Measurements from ENCODE around the gene EPG5. TPM values are rescaled to one million over a fixed set of nuclear protein-coding genes. Genes with fewer than 3 reads are reported as not detected.
"Not testable (repeated sequence)": the region's sequence is repeated elsewhere in the genome, so short reads cannot be mapped to it uniquely, and the experiment has no call there.

The EPG5 gene
- total RNA-seq, 2 experiments from 2014 or later, result 4.8 to 8.7 TPM

DNA sequence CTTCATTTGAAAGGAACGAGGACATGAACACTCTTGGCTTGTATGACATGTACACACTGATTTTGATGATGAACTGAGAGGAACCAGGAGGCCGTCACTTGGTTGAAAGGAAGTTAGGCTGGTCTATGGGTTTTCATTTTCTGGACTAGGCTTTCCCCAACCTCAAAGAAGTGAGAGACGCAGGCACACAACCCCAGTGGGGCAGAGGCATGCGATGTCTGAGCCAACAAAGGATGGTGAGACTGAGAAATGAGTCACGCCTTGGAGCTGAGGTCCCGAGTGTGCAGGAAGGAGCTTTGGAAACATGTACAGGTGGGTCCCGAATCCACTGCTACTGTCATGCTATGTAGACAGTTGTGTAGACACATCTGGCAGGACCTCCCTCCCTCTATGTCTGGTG lies 117.6 kb downstream of the EPG5 start:
- no peaks in the 10 kb centered on the region for H3K79me2 ChIP-seq (ENCODE audit: insufficient read depth, low read depth, low read length)
- POLR2A ChIA-PET, result no interaction called here
- BruUV-seq (replicated peaks), result no TSS peak

DNA sequence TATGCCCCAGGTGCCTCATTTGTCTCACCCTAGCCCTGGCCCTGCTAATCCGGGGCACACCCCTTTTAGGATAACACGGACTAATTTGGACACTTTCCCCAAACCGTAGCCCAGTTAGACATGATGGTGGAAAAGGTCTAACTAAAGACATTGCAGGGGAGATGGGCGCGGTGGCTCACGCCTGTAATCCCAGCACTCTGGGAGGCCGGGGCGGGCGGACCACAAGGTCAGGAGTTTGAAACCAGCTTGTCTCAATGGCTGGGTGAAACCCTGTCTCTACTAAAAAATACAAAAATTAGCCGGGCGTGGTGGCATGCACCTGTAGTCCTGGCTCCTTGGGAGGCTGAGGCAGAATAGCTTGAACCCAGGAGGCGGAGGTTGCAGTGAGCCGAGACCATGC lies 118.5 kb downstream of the EPG5 start:
- DNase-seq (ENCODE audit: low spot score); H3K4me1 ChIP-seq (ENCODE audit: insufficient read depth, low read length, poor library complexity, severe bottlenecking); POLR2A ChIA-PET; H3K4me3 ChIP-seq (ENCODE audit: low read depth, low read length, poor library complexity, severe bottlenecking); H3K27ac ChIP-seq (ENCODE audit: low read depth, low read length, poor library complexity, severe bottlenecking); CTCF ChIA-PET (ENCODE audit: unreplicated experiment); BruUV-seq (replicated peaks); H3K36me3 ChIP-seq (ENCODE audit: insufficient read depth, low read length); H2AFZ ChIP-seq (ENCODE audit: low read length); H3K9me2 ChIP-seq (ENCODE audit: insufficient read depth, low read length); H4K20me1 ChIP-seq (ENCODE audit: insufficient read depth, low read length); H3K4me2 ChIP-seq (ENCODE audit: low read length); H3K79me2 ChIP-seq (ENCODE audit: insufficient read depth, low read depth, low read length); H3K9me3 ChIP-seq (ENCODE audit: low read length); intact Hi-C loops (cut with micrococcal nuclease; ENCODE audit: unreplicated experiment): not testable (repeated sequence)

More for the DNA sequence above, 117.6 kb downstream of the EPG5 start:
- H3K9me2 ChIP-seq (ENCODE audit: insufficient read depth, low read length), result no peaks in the 10 kb centered on the region
- H3K27ac ChIP-seq (ENCODE audit: low read depth, low read length, poor library complexity, severe bottlenecking), result no peak overlapping the region
- DNase-seq (ENCODE audit: low spot score), result no peak
- intact Hi-C loops (cut with micrococcal nuclease; ENCODE audit: unreplicated experiment), result no loop called here
- H4K20me1 ChIP-seq (ENCODE audit: insufficient read depth, low read length), result no peaks in the 10 kb centered on the region
- H2AFZ ChIP-seq (ENCODE audit: low read length), result no peak overlapping the region
- no peak overlapping the region for H3K4me3 ChIP-seq (ENCODE audit: low read depth, low read length, poor library complexity, severe bottlenecking)
- no peak overlapping the region for H3K4me2 ChIP-seq (ENCODE audit: low read length)
- TF ChIP-seq CTCF (conservative IDR thresholded peaks at IDR 0.05; ENCODE audit: low read length), result no peak
- TF ChIP-seq EZH2phosphoT487 (IDR thresholded peaks at IDR 0.05; ENCODE audit: borderline replicate concordance, low read depth, low read length), result no peak
- no peaks in the 10 kb centered on the region for H3K9me3 ChIP-seq (ENCODE audit: low read length)
- H3K36me3 ChIP-seq (ENCODE audit: insufficient read depth, low read length), result no peaks in the 10 kb centered on the region
- CTCF ChIA-PET (ENCODE audit: unreplicated experiment), result no interaction called here
- H3K4me1 ChIP-seq (ENCODE audit: insufficient read depth, low read length, poor library complexity, severe bottlenecking), result no peaks in the 10 kb centered on the region

- no TSS peak for BruUV-seq (replicated peaks)
- no peaks in the 10 kb centered on the region for H3K79me2 ChIP-seq (ENCODE audit: insufficient read depth, low read depth, low read length)
- no peaks in the 10 kb centered on the region for H3K9me3 ChIP-seq (ENCODE audit: low read length)
- H4K20me1 ChIP-seq (ENCODE audit: insufficient read depth, low read length), result no peaks in the 10 kb centered on the region
- no peak overlapping the region for H2AFZ ChIP-seq (ENCODE audit: low read length)
- no peak overlapping the region for H3K27ac ChIP-seq (ENCODE audit: low read depth, low read length, poor library complexity, severe bottlenecking)
- ChIA-PET CTCF (ENCODE audit: unreplicated experiment) (no interaction called here), POLR2A (no interaction called here)
- H3K4me3 ChIP-seq (ENCODE audit: low read depth, low read length, poor library complexity, severe bottlenecking), result no peak overlapping the region
- intact Hi-C loops (cut with micrococcal nuclease; ENCODE audit: unreplicated experiment), result no loop called here
- no peaks in the 10 kb centered on the region for H3K9me2 ChIP-seq (ENCODE audit: insufficient read depth, low read length)
- no peaks in the 10 kb centered on the region for H3K4me1 ChIP-seq (ENCODE audit: insufficient read depth, low read length, poor library complexity, severe bottlenecking)
- DNase-seq (ENCODE audit: low spot score), result no peak
- TF ChIP-seq EZH2phosphoT487 (IDR thresholded peaks at IDR 0.05; ENCODE audit: borderline replicate concordance, low read depth, low read length) (no peak), CTCF (conservative IDR thresholded peaks at IDR 0.05; ENCODE audit: low read length) (no peak)
- no peaks in the 10 kb centered on the region for H3K36me3 ChIP-seq (ENCODE audit: insufficient read depth, low read length)
- H3K4me2 ChIP-seq (ENCODE audit: low read length), result no peak overlapping the region
These were observed 120.0 kb downstream of the EPG5 start for GRCh38 chr18:45847119-45847518.
